Panc1 (cell line): ENCODE data around the gene CA10. TPM values are rescaled to one million over a fixed set of nuclear protein-coding genes. Genes with fewer than 3 reads are reported as not detected.

ENCODE experiments used
- ATAC-seq: fragments of 200-7000 bp; cut with Tn5 transposase; 2 replicates; pipeline ENCODE4 v1.9.1; 2020; ENCODE audit warnings: mild to moderate bottlenecking, moderate library complexity
- BruUV-seq: library from RNA; stranded (reverse); fragments of 400-500 nt; replicated peaks from 2 replicates; lab custom pipeline; 2021; lab: Mats Ljungman, UMichigan
- CTCF ChIA-PET: fragments of 300-600 bp; sonication (Branson Sonifier 250); formaldehyde crosslinking; loops from one replicate; lab custom pipeline; 2022; ENCODE audit warnings: antibody characterized with exemption; lab: Charles Lee
- POLR2A ChIA-PET: fragments of 300-600 bp; sonication (Branson Sonifier 250); formaldehyde crosslinking; loops from one replicate; lab custom pipeline; 2022; ENCODE audit warnings: antibody characterized with exemption; lab: Charles Lee
- DNase-seq: peaks from one replicate; pipeline ENCODE4 v3.0.0-alpha.2; 2010; ENCODE audit warnings: low read depth, low spot score
- H3K27ac ChIP-seq: 2 replicates; pipeline ENCODE4 v1.5.1; 2011; ENCODE audit warnings: mild to moderate bottlenecking, low read length, inconsistent platforms
- H3K27me3 ChIP-seq: fragments of 200-500 bp; sonication (Bioruptor generic); 2 replicates; pipeline ENCODE4 v1.6.0; 2014; ENCODE audit warnings: low read length, inconsistent platforms; ENCODE audit not compliant: control insufficient read depth, insufficient read depth
- H3K36me3 ChIP-seq: fragments of 200-500 bp; sonication (Bioruptor generic); 2 replicates; pipeline ENCODE4 v1.5.1; 2014; ENCODE audit warnings: inconsistent platforms, mild to moderate bottlenecking, low read length, moderate library complexity; ENCODE audit not compliant: control insufficient read depth, insufficient read depth
- H3K4me1 ChIP-seq: 2 replicates; pipeline ENCODE4 v1.5.1; 2011; ENCODE audit warnings: inconsistent platforms, mild to moderate bottlenecking, low read length, moderate library complexity; ENCODE audit not compliant: control insufficient read depth, insufficient read depth
- H3K4me3 ChIP-seq, 2 experiments: 2 replicates each; pipeline ENCODE4 v1.5.1; 2011 to 2012; ENCODE audit warnings: low read depth in 2 of 2, low read length in 2 of 2, mild to moderate bottlenecking in 2 of 2, inconsistent platforms in 1 of 2, moderate library complexity in 1 of 2
- H3K9me3 ChIP-seq: fragments of 200-500 bp; sonication (Bioruptor generic); 2 replicates; pipeline ENCODE4 v1.5.1; 2014; ENCODE audit warnings: low read depth, mild to moderate bottlenecking, inconsistent platforms, low read length, moderate library complexity; ENCODE audit not compliant: control insufficient read depth, insufficient read depth
- CTCF ChIP-seq: fragments of 450-650 bp; IDR thresholded peaks from 2 replicates; pipeline ENCODE4 v1.5.1; 2017; ENCODE audit warnings: mild to moderate bottlenecking
- POLR2AphosphoS5 ChIP-seq: IDR thresholded peaks from 2 replicates; pipeline ENCODE4 v1.6.1; 2012; ENCODE audit warnings: mild to moderate bottlenecking, low read depth, low read length, moderate library complexity
- REST ChIP-seq, 2 experiments: IDR thresholded peaks; 2 replicates each; pipeline ENCODE4 v1.6.1; 2011 to 2012; ENCODE audit warnings: low read depth in 2 of 2, control low read depth in 1 of 2, low read length in 1 of 2, mild to moderate bottlenecking in 1 of 2, moderate library complexity in 1 of 2; ENCODE audit not compliant: insufficient read depth in 1 of 2
- SIN3A ChIP-seq: IDR thresholded peaks from 2 replicates; pipeline ENCODE4 v1.6.1; 2012; ENCODE audit warnings: low read depth, mild to moderate bottlenecking, low read length, moderate library complexity, borderline replicate concordance; ENCODE audit not compliant: insufficient read depth
- TCF7L2 ChIP-seq: IDR thresholded peaks from 2 replicates; pipeline ENCODE4 v1.6.1; 2011; ENCODE audit warnings: mild to moderate bottlenecking, low read depth, low read length, inconsistent platforms
- in situ Hi-C: cut with HindIII; loops from 2 replicates; pipeline ENCODE4 v1.10.0; 2016; ENCODE audit warnings: low sequenced_read_pairs, low pct_unique_long_range_greater_than_20kb
- intact Hi-C: fragments of 100-400 bp; cut with micrococcal nuclease; formaldehyde crosslinking; loops from one replicate; pipeline ENCODE4 v1.10.0; 2022; ENCODE audit not compliant: unreplicated experiment
- total RNA-seq: library from RNA; stranded (reverse); gene quantifications from one replicate; pipeline ENCODE4 v1.2.1, GENCODE V29; 2021; ENCODE audit not compliant: unreplicated experiment

The CA10 gene
- total RNA-seq, 1 experiment from 2014 or later: not detected

GRCh38 chr17:51999654-52000053, 158.9 kb downstream of the CA10 start:
- CTCF ChIA-PET: no interaction called here

GRCh38 chr17:51997723-51998122, 160.8 kb downstream of the CA10 start:
- Histone ChIP-seq H3K4me3 (no peak overlapping the region), H3K27me3 (no peaks in the 10 kb centered on the region), H3K9me3 (no peaks in the 10 kb centered on the region), H3K27ac (no peak overlapping the region), H3K36me3 (no peaks in the 10 kb centered on the region), H3K4me1 (no peaks in the 10 kb centered on the region)
- DNase-seq (no peak), ATAC-seq (no peak)
- BruUV-seq: no TSS peak
- ChIA-PET CTCF (no interaction called here), POLR2A (no interaction called here)
- in situ Hi-C loops: no loop called here
- no peak for TF ChIP-seq TCF7L2
- TF ChIP-seq CTCF: no peak
- TF ChIP-seq SIN3A: no peak
- TF ChIP-seq POLR2AphosphoS5: no peak
- TF ChIP-seq REST (IDR thresholded peaks at IDR 0.05; ENCODE audit: insufficient read depth in 1 of 2, low read depth in 2 of 2, low read length in 1 of 2): no peak
- intact Hi-C loops: no loop called here

More at GRCh38 chr17:51999654-52000053, 158.9 kb downstream of the CA10 start:
- in situ Hi-C loops (no loop called here), intact Hi-C loops (no loop called here)
- Histone ChIP-seq H3K36me3 (no peaks in the 10 kb centered on the region), H3K27me3 (no peaks in the 10 kb centered on the region), H3K27ac (no peak overlapping the region), H3K9me3 (no peaks in the 10 kb centered on the region), H3K4me1 (no peaks in the 10 kb centered on the region), H3K4me3 (no peak overlapping the region)
- TF ChIP-seq POLR2AphosphoS5 (no peak), REST (IDR thresholded peaks at IDR 0.05; ENCODE audit: insufficient read depth in 1 of 2, low read depth in 2 of 2, low read length in 1 of 2) (no peak), SIN3A (no peak), TCF7L2 (no peak), CTCF (no peak)
- DNase-seq: no peak
- no peak for ATAC-seq
- BruUV-seq: no TSS peak
- POLR2A ChIA-PET: no interaction called here
